Karpas-422 (cell line): ENCODE results near the gene IQSEC3. TPM values are rescaled to one million over a fixed set of nuclear protein-coding genes. Genes with fewer than 3 reads are reported as not detected.

ENCODE experiments used
- DNase-seq: peaks from one replicate; pipeline ENCODE4 v3.0.0-alpha.2; 2015
- H2AFZ ChIP-seq: fragments of 200-600 bp; sonication (generic); 2 replicates; pipeline ENCODE4 v1.6.1; 2014; ENCODE audit warnings: antibody characterized with exemption, low read length, mixed read lengths
- H3K27ac ChIP-seq: fragments of 200-600 bp; sonication (generic); 2 replicates; pipeline ENCODE4 v1.5.1; 2014; ENCODE audit warnings: mild to moderate bottlenecking, low read length, moderate library complexity
- H3K27me3 ChIP-seq: fragments of 200-600 bp; sonication (generic); 2 replicates; pipeline ENCODE4 v1.6.1; 2014; ENCODE audit warnings: low read length, mixed read lengths
- H3K36me3 ChIP-seq: fragments of 200-600 bp; sonication (generic); 2 replicates; pipeline ENCODE4 v1.6.1; 2014; ENCODE audit warnings: low read length, mixed read lengths; ENCODE audit not compliant: insufficient read depth
- H3K4me1 ChIP-seq: fragments of 200-600 bp; sonication (generic); 2 replicates; pipeline ENCODE4 v1.6.1; 2014; ENCODE audit warnings: mild to moderate bottlenecking, low read length, mixed read lengths
- H3K4me2 ChIP-seq: fragments of 200-600 bp; sonication (generic); 2 replicates; pipeline ENCODE4 v1.6.1; 2014; ENCODE audit warnings: low read length, low read depth, mild to moderate bottlenecking; ENCODE audit not compliant: poor library complexity, severe bottlenecking
- H3K4me3 ChIP-seq: fragments of 200-600 bp; sonication (generic); 2 replicates; pipeline ENCODE4 v1.5.1; 2014; ENCODE audit warnings: mild to moderate bottlenecking, antibody characterized with exemption, low read length, mixed read lengths
- H3K79me2 ChIP-seq: fragments of 200-600 bp; sonication (generic); 2 replicates; pipeline ENCODE4 v1.6.1; 2014; ENCODE audit warnings: mild to moderate bottlenecking, low read length, mixed read lengths
- H3K9ac ChIP-seq: fragments of 200-600 bp; sonication (generic); 2 replicates; pipeline ENCODE4 v1.6.0; 2014; ENCODE audit warnings: low read length
- H3K9me2 ChIP-seq: fragments of 200-600 bp; sonication (generic), shearing (Covaris generic); replicated peaks from 2 replicates; pipeline ENCODE4 v1.6.0; 2014; ENCODE audit warnings: mild to moderate bottlenecking, low read length, moderate library complexity; ENCODE audit not compliant: insufficient read depth
- H3K9me3 ChIP-seq: fragments of 300-700, 200-600 bp; sonication (generic); 2 replicates; pipeline ENCODE4 v1.6.1; 2014; ENCODE audit warnings: low read length, mixed read lengths
- H4K20me1 ChIP-seq: fragments of 200-600 bp; sonication (generic); 2 replicates; pipeline ENCODE4 v1.6.1; 2014; ENCODE audit warnings: mild to moderate bottlenecking, antibody characterized with exemption, low read length, low read depth; ENCODE audit not compliant: insufficient read depth
- total RNA-seq: library from RNA; depleted of rRNA; stranded (reverse); fragments of >200 nt; shearing (Covaris generic); gene quantifications from 2 replicates; pipeline ENCODE4 v1.2.3, GENCODE V29; 2014; ENCODE audit warnings: low replicate concordance

The IQSEC3 gene
- total RNA-seq, 1 experiment from 2014 or later = not detected

DNA sequence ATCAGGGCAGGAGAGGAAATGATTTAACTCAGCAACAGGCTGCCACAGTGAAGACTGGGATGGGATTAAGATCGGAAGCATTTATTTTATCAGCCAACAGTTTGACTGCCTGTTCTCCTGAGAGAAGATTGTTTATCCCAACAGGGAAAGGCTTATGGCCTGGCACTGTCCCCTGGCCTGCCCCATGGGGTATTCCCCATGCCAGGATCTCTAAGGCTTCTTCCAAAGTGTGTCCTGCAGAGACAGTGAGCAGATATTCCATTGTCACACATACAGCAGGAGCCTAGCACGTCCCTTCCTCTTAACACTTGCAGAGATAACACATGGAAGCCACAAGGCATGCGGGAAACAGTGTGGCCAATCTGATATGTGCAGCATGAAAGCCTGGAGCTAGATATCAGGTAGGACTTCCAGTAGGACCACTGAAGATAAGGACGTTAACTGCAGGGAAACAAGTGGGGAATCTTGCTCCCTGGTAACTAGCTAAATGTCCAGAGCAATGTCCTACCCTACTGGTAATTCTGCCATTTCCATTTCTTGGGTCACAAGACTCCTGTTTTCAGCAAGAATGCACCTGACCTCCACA is 48.2 kb downstream of the IQSEC3 start:
- H3K4me3 ChIP-seq = no peak overlapping the region
- H3K27me3 ChIP-seq = no peaks in the 10 kb centered on the region
- no peaks in the 10 kb centered on the region for H3K9me3 ChIP-seq
- no peaks in the 10 kb centered on the region for H3K36me3 ChIP-seq
- H3K79me2 ChIP-seq = no peaks in the 10 kb centered on the region
- H3K4me2 ChIP-seq = no peak overlapping the region
- H3K27ac ChIP-seq = no peak overlapping the region
- H3K4me1 ChIP-seq = no peaks in the 10 kb centered on the region
- no peak overlapping the region for H2AFZ ChIP-seq
- no peak overlapping the region for H3K9ac ChIP-seq
- no peaks in the 10 kb centered on the region for H4K20me1 ChIP-seq
- no peaks in the 10 kb centered on the region for H3K9me2 ChIP-seq
- no peak for DNase-seq

DNA sequence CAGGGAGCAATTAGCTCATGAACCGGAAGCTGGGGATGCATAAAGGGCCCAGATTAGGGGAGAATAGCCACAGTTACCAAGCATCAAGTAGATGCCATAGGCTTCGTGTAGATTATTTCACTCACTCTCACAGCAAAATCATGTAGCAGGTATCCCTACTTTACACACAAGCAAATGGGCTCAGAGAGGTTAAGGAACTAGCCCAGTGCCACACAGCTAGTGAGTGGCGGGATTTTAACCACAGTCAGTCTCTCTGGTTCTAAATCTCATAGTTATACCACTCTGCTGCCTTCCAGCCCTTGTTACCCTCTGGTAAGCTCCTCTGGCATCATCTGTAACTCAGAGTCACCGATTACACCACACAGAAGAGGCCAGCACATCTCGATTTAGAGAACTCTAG is 49.0 kb downstream of the IQSEC3 start:
- Histone ChIP-seq H3K36me3 (no peaks in the 10 kb centered on the region), H3K9me2 (no peaks in the 10 kb centered on the region), H4K20me1 (no peaks in the 10 kb centered on the region), H3K4me1 (no peaks in the 10 kb centered on the region), H3K27me3 (no peaks in the 10 kb centered on the region), H3K4me2 (no peak overlapping the region), H3K79me2 (no peaks in the 10 kb centered on the region), H3K9ac (no peak overlapping the region), H3K9me3 (no peaks in the 10 kb centered on the region), H3K27ac (no peak overlapping the region), H2AFZ (no peak overlapping the region), H3K4me3 (no peak overlapping the region)
- DNase-seq = no peak

DNA sequence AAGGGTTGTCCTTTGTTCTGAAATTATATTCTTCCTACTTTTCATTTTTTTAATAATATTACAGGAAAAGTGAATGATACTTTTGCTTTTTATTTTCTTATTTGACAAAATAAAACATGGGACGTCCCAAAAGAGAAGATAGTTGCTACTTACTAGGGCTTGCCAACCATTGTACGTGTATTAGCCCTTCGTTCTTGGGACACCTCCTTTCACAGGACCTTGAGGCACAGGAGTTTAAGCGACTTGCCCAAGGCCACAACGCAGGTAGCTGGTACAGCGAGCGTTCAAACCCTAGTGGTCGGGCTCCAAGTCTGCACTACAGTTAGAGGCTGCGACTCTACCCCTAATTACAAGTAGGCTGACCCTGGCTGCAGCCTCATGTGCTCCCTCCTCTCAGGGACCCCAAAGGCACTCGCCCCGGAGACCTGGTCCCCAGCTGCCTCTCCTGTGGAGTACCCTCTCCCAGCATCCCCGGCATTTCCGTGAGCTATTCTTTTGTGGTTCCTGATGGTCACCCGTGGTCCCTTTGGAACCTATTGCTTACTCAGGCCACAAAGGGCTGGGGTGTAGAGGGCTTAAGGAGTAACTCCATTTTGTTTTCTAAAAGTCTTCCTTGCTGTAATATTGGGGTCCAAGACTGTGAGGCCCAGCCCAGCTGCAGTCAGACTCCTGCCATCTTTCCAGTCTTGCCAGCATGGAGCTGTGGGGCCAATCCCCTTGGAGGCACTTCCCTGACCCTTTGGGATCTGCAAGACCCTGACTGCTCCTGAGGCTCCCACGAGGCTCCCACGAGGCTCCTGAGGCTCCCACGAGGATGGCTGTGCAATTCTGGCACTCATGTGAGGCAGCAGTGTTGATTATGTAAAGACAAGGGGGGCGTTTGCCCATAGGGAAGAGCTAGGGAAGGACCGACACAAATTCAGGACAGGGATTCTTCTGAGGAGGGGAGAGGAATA is 49.7 kb downstream of the IQSEC3 start:
- Histone ChIP-seq H3K4me1 (no peaks in the 10 kb centered on the region), H3K27ac (no peak overlapping the region), H3K27me3 (no peaks in the 10 kb centered on the region), H3K36me3 (no peaks in the 10 kb centered on the region), H3K9me2 (no peaks in the 10 kb centered on the region), H3K9ac (no peak overlapping the region), H3K4me3 (no peak overlapping the region), H3K4me2 (no peak overlapping the region), H4K20me1 (no peaks in the 10 kb centered on the region), H3K9me3 (no peaks in the 10 kb centered on the region), H2AFZ (no peak overlapping the region), H3K79me2 (no peaks in the 10 kb centered on the region)
- DNase-seq = no peak

DNA sequence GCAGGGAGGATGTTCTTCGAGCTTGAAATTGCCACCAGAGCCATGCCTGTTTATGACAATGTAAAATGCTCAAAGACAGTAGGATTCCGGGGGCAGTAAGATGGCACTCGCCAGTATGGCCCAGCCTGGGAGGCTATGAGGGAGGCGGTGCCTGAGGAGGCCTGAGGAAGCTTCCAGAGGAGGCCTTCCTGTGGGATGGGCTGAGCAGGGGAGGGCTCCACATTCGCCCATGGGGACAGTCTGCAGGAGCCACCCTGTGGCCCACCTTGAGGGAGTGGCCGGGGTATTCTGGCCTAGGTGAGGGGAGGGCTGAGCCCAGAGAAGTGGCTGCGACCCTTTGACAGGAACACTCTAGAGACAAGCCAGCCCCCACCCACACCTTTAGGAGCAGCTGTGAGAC is 50.7 kb downstream of the IQSEC3 start:
- no peaks in the 10 kb centered on the region for H3K9me2 ChIP-seq
- H3K27ac ChIP-seq = no peak overlapping the region
- no peak overlapping the region for H3K4me3 ChIP-seq
- no peak overlapping the region for H3K9ac ChIP-seq
- H3K27me3 ChIP-seq = no peaks in the 10 kb centered on the region
- no peaks in the 10 kb centered on the region for H3K9me3 ChIP-seq
- H3K36me3 ChIP-seq = no peaks in the 10 kb centered on the region
- H3K4me1 ChIP-seq = no peaks in the 10 kb centered on the region
- no peaks in the 10 kb centered on the region for H3K79me2 ChIP-seq
- no peak for DNase-seq
- H3K4me2 ChIP-seq = no peak overlapping the region
- no peak overlapping the region for H2AFZ ChIP-seq
- no peaks in the 10 kb centered on the region for H4K20me1 ChIP-seq

DNA sequence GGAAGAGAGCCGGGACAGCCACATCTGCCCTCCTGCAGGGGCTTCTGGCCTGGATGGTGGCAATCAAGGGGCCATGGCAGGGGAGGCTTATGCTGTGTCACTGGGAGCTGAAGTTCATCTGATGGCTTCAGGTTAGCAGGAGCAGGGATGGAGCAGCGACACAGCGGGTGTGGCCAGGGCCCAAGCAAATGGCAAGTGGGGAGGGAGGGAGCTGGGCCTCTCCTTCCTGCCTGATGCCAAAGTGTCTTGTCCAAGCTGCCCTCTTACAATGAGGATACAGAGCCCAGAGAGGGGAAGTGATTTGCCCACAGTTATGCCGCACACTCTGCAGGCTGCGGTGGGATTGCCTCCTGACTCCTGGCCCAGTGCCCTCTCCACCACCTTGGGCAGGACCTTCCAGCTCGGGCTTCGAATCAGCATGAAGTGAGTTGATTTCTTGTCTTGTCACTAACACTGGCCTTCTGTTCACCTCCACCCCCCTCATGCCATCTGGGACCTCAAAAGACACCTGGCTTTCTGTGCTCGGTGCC is 51.3 kb downstream of the IQSEC3 start:
- H3K79me2 ChIP-seq = no peaks in the 10 kb centered on the region
- H3K9ac ChIP-seq = no peak overlapping the region
- no peaks in the 10 kb centered on the region for H3K9me3 ChIP-seq

DNA sequence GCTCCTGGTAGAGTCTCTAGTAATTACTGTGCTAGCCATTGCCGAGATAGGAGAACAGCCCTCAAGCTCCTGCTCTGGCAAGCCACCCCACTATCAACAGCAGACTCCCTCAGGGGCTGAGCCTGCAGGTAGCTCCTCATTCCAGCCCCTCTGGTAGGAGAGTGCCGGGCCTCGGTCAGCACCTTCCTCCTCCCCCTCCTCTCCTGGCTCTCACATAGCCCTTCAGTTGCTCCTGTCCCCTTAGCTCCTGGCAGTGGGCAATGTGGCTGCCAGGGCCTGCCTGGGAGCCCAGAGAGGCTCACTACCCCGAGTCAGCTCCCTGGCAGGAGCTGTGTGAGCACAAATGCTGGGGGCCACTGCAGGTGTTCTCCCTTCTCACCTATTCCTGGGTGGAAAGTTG is 52.0 kb downstream of the IQSEC3 start:
- no peaks in the 10 kb centered on the region for H3K36me3 ChIP-seq

More for the DNA sequence above, 51.3 kb downstream of the IQSEC3 start:
- no peak overlapping the region for H3K27ac ChIP-seq
- DNase-seq = no peak
- H4K20me1 ChIP-seq = no peaks in the 10 kb centered on the region
- no peaks in the 10 kb centered on the region for H3K27me3 ChIP-seq
- H3K4me2 ChIP-seq = no peak overlapping the region
- no peaks in the 10 kb centered on the region for H3K36me3 ChIP-seq
- no peak overlapping the region for H2AFZ ChIP-seq
- H3K4me3 ChIP-seq = no peak overlapping the region
- H3K9me2 ChIP-seq = no peaks in the 10 kb centered on the region
- no peaks in the 10 kb centered on the region for H3K4me1 ChIP-seq

DNA sequence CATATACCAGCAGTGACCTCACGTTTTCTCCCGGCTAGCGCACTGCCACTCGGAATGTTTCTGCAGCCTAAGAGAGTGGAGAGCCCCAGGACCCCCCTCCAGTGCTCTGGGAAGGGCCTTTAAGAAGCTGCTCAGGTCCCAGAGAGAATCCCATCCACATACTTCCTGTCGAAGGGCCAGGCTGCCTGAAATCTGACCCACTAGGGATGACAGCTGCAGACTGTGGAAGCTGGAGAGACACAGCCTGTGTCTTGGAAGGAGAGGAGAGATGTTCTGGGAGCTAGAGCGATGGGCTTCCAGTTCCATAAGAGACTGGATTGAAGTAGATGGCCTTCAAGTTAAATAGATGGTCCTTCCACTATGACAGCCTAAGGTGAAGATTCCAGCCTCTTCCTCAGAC is 54.4 kb downstream of the IQSEC3 start:
- Histone ChIP-seq H3K9me2 (no peaks in the 10 kb centered on the region), H3K4me1 (no peaks in the 10 kb centered on the region), H3K36me3 (no peaks in the 10 kb centered on the region), H3K27ac (no peak overlapping the region), H3K27me3 (no peaks in the 10 kb centered on the region), H4K20me1 (no peaks in the 10 kb centered on the region), H3K4me3 (no peak overlapping the region), H3K4me2 (no peak overlapping the region), H3K9me3 (no peaks in the 10 kb centered on the region), H3K79me2 (no peaks in the 10 kb centered on the region), H2AFZ (no peak overlapping the region), H3K9ac (no peak overlapping the region)
- DNase-seq = no peak

More for the DNA sequence above, 52.0 kb downstream of the IQSEC3 start:
- Histone ChIP-seq H3K4me1 (no peaks in the 10 kb centered on the region), H4K20me1 (no peaks in the 10 kb centered on the region), H3K4me3 (no peak overlapping the region), H3K79me2 (no peaks in the 10 kb centered on the region), H3K27ac (no peak overlapping the region), H2AFZ (no peak overlapping the region), H3K9me3 (no peaks in the 10 kb centered on the region), H3K9ac (no peak overlapping the region), H3K9me2 (no peaks in the 10 kb centered on the region), H3K4me2 (no peak overlapping the region), H3K27me3 (no peaks in the 10 kb centered on the region)
- DNase-seq = no peak

DNA sequence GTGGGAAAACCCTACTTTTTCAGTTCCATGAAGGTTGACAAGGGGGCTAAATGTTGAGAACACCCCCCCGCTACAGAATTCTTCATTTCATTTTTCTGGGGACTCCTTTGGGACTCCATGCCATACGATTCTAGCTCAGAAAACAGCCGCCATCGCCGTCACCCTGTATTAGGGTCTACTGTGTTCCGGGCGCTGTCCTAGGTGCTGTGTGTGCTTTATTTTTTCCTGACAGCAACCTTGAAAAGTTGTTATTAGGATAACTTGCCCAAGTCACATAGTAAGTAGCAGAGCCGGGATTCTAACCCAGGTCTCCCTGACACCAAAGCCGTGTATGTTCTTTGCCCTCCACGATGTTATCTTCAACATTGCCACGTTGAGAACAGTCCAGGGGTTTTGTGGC is 55.1 kb downstream of the IQSEC3 start:
- H3K9ac ChIP-seq = no peak overlapping the region
- H3K79me2 ChIP-seq = no peaks in the 10 kb centered on the region
- no peaks in the 10 kb centered on the region for H3K27me3 ChIP-seq
- H4K20me1 ChIP-seq = no peaks in the 10 kb centered on the region
- DNase-seq = no peak
- no peaks in the 10 kb centered on the region for H3K36me3 ChIP-seq
- no peaks in the 10 kb centered on the region for H3K4me1 ChIP-seq
- H3K4me2 ChIP-seq = no peak overlapping the region
- H3K27ac ChIP-seq = no peak overlapping the region
- no peaks in the 10 kb centered on the region for H3K9me2 ChIP-seq
- H3K4me3 ChIP-seq = no peak overlapping the region
- no peaks in the 10 kb centered on the region for H3K9me3 ChIP-seq
- no peak overlapping the region for H2AFZ ChIP-seq
